Measurements from ENCODE around the gene ABCG2. TPM values are rescaled to one million over a fixed set of nuclear protein-coding genes. Genes with fewer than 3 reads are reported as not detected.
A peak's percentile ranks its signal among the peaks of the same experiment; 100 is the strongest.

Gene ABCG2
- total and polyA plus RNA-seq, 2 of the 8 experiments (the other 6 are each of a cell fraction or from before 2014, with no cell fraction given), result 2.4 to 4.6 TPM

DNA sequence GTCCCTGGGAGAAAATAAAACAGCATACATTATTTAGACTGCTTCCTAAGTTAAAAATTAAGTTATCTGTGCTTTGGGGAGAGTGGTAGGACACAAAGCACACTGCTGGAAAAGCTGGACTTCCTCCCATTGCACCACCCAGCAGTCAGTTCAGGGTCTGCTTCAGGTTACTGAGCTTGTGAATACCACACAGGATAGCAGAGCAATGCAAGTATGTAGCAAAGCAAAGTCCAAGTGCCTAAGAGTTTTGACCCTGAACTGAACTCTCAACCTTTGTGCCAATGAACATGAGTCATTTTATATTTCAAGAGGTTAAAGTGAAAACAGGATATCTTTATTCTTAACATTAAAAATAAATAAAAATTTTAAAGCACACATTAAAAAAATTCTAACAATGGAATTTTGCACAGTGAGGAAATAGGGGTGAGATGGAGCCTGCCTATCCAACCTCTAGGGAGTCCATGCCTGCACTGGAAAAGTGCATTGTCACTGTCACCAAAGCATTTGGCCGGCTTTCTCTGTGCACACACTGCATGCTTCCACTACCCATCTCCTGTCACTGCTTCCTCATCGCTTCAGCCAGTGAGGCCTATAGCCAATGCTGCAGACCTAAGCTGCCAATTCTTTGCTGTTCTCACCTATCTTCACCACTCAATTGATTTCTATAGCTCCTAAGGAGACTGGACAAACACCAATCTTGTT is 50.9 kb downstream of the ABCG2 start:
- Histone ChIP-seq H4K91ac (replicated peaks; ENCODE audit: insufficient read length, low read length) (no peak overlapping the region), H3K14ac (ENCODE audit: insufficient read length) (no peak overlapping the region), H3K9me3 (ENCODE audit: insufficient read depth in 2 of 2, low read depth in 1 of 2, low read length in 1 of 2) (no peaks in the 10 kb centered on the region), H3K4me1 (replicated peaks in 1 of 4; ENCODE audit: control insufficient read depth in 3 of 4, insufficient read depth in 4 of 4, low read length in 3 of 4) (no peaks in the 10 kb centered on the region), H3K27me3 (replicated peaks in 1 of 4; ENCODE audit: control insufficient read depth in 3 of 4, extremely low read depth in 1 of 4, insufficient read depth in 3 of 4, low read length in 3 of 4) (no peaks in the 10 kb centered on the region), H2BK120ac (replicated peaks; ENCODE audit: low read depth, low read length) (no peak overlapping the region), H3K79me1 (ENCODE audit: low read depth, low read length) (no peaks in the 10 kb centered on the region), H3K56ac (replicated peaks; ENCODE audit: insufficient read length, low read depth, low read length) (no peak overlapping the region), H4K5ac (ENCODE audit: insufficient read length, low read depth, low read length) (no peak overlapping the region), H3K36me3 (ENCODE audit: control insufficient read depth in 2 of 4, insufficient read depth in 4 of 4, low read length in 3 of 4) (no peaks in the 10 kb centered on the region), H2AK5ac (ENCODE audit: low read depth, low read length) (no peak overlapping the region), H3K4me2 (ENCODE audit: insufficient read depth in 1 of 2, low read depth in 2 of 2, low read length in 2 of 2) (no peak overlapping the region), H3K9ac (replicated peaks in 1 of 4; ENCODE audit: extremely low read depth in 1 of 4, low read depth in 3 of 4, low read length in 3 of 4) (no peak overlapping the region), H3K79me2 (ENCODE audit: control insufficient read depth in 1 of 2, insufficient read depth in 2 of 2, low read length in 2 of 2) (no peaks in the 10 kb centered on the region), H3K4me3 (ENCODE audit: extremely low read depth in 1 of 4, insufficient read depth in 2 of 4, low read depth in 3 of 4, low read length in 4 of 4) (no peak overlapping the region), H2BK15ac (ENCODE audit: low read length) (no peak overlapping the region), H3K18ac (ENCODE audit: extremely low read depth, low read length) (no peak overlapping the region), H3K23ac (ENCODE audit: insufficient read length) (no peak overlapping the region), H4K8ac (ENCODE audit: extremely low read depth, insufficient read depth, low read length) (no peak overlapping the region), H2BK5ac (ENCODE audit: low read depth, low read length) (no peak overlapping the region), H2BK20ac (ENCODE audit: low read length) (no peak overlapping the region), H2AFZ (ENCODE audit: low read length) (0 out of 2 replicates have a peak overlapping the region, but pooled peaks have one; percentile 37), H3K23me2 (ENCODE audit: low read depth, low read length) (no peaks in the 10 kb centered on the region), H2BK12ac (ENCODE audit: low read depth, low read length) (no peak overlapping the region), H3K27ac (ENCODE audit: low read depth, low read length) (no peak overlapping the region), H4K20me1 (replicated peaks in 1 of 2; ENCODE audit: control insufficient read depth in 1 of 2, insufficient read depth in 2 of 2, low read length in 2 of 2) (no peaks in the 10 kb centered on the region), H3K4ac (replicated peaks; ENCODE audit: insufficient read length, low read depth, low read length) (no peak overlapping the region)
- WGBS, 2 experiments (ENCODE audit: extremely low coverage in 1 of 2, insufficient coverage in 1 of 2, insufficient read length in 1 of 2, insufficient replicate concordance in 2 of 2, low coverage in 1 of 2, low lambda C conversion rate in 2 of 2, missing lambda C conversion rate in 1 of 2), result 91% methylated on average over 2 of the region's 2 CpGs; no CpG with 5 or more reads in 1 of the 2 experiments
- DNase-seq (ENCODE audit: low read depth in 1 of 2, low spot score in 2 of 2) (no peak), FAIRE-seq (no peak)
- CTCF ChIA-PET (ENCODE audit: partially characterized antibody), result interaction anchor here (0.7 to 1.0 kb wide), 2 partner anchors 25 to 112 kb away, joined by 3 to 4 read pairs; no protein-coding TSS in a partner anchor
- TF ChIP-seq MAFK (IDR thresholded peaks at IDR 0.05; ENCODE audit: low read depth, low read length) (0 out of 2 replicates have a peak, but pooled peaks have one; percentile 2), ASH2L (IDR thresholded peaks at IDR 0.05; ENCODE audit: low read length) (no peak), SP1 (IDR thresholded peaks at IDR 0.05; ENCODE audit: low read depth, low read length) (no peak)
- POLR2A ChIA-PET (ENCODE audit: partially characterized antibody), result no interaction called here
